ENCODE measurements around the gene TMEM270. TPM values are rescaled to one million over a fixed set of nuclear protein-coding genes. Genes with fewer than 3 reads are reported as not detected.

The TMEM270 gene
- polyA plus RNA-seq, 1 of the 3 experiments (the other 2 are of a cell fraction) = 0.71 TPM

DNA sequence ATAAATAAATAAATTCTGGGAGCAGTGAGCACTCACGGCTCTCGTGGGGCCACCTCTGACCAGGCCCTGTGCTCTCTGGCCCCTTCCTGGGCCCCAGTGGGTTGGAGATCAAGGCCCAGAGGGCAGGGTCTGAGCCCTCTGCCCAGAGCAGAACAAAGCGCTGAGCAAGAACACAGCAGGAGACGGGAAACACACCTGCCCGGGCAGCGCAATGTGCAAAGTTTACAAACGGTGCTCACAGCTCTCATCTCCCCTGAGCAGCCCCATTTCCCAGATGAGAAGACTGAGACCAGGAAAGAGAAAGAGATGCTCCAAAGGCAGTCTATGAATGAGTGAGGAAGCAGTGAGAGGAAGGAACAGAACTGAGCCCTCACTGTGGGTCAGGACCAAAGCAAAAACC lies 21.7 kb upstream of the TMEM270 start (continued):
- TF ChIP-seq EP300 (IDR thresholded peaks at IDR 0.05; ENCODE audit: borderline replicate concordance in 1 of 2, low read depth in 1 of 2, low read length in 1 of 2) = no peak
- no peak for TF ChIP-seq FOSL2 (IDR thresholded peaks at IDR 0.05; ENCODE audit: borderline replicate concordance, low read depth)
- TF ChIP-seq, protein P1, sequence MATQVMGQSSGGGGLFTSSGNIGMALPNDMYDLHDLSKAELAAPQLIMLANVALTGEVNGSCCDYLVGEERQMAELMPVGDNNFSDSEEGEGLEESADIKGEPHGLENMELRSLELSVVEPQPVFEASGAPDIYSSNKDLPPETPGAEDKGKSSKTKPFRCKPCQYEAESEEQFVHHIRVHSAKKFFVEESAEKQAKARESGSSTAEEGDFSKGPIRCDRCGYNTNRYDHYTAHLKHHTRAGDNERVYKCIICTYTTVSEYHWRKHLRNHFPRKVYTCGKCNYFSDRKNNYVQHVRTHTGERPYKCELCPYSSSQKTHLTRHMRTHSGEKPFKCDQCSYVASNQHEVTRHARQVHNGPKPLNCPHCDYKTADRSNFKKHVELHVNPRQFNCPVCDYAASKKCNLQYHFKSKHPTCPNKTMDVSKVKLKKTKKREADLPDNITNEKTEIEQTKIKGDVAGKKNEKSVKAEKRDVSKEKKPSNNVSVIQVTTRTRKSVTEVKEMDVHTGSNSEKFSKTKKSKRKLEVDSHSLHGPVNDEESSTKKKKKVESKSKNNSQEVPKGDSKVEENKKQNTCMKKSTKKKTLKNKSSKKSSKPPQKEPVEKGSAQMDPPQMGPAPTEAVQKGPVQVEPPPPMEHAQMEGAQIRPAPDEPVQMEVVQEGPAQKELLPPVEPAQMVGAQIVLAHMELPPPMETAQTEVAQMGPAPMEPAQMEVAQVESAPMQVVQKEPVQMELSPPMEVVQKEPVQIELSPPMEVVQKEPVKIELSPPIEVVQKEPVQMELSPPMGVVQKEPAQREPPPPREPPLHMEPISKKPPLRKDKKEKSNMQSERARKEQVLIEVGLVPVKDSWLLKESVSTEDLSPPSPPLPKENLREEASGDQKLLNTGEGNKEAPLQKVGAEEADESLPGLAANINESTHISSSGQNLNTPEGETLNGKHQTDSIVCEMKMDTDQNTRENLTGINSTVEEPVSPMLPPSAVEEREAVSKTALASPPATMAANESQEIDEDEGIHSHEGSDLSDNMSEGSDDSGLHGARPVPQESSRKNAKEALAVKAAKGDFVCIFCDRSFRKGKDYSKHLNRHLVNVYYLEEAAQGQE (IDR thresholded peaks at IDR 0.05; ENCODE audit: low read depth, low read length) = no peak
- TF ChIP-seq CHD2 (IDR thresholded peaks at IDR 0.05; ENCODE audit: low read length, partially characterized antibody) = no peak
- no peak for TF ChIP-seq FOXJ3 (CRISPR knock-in tag; IDR thresholded peaks at IDR 0.05)

DNA sequence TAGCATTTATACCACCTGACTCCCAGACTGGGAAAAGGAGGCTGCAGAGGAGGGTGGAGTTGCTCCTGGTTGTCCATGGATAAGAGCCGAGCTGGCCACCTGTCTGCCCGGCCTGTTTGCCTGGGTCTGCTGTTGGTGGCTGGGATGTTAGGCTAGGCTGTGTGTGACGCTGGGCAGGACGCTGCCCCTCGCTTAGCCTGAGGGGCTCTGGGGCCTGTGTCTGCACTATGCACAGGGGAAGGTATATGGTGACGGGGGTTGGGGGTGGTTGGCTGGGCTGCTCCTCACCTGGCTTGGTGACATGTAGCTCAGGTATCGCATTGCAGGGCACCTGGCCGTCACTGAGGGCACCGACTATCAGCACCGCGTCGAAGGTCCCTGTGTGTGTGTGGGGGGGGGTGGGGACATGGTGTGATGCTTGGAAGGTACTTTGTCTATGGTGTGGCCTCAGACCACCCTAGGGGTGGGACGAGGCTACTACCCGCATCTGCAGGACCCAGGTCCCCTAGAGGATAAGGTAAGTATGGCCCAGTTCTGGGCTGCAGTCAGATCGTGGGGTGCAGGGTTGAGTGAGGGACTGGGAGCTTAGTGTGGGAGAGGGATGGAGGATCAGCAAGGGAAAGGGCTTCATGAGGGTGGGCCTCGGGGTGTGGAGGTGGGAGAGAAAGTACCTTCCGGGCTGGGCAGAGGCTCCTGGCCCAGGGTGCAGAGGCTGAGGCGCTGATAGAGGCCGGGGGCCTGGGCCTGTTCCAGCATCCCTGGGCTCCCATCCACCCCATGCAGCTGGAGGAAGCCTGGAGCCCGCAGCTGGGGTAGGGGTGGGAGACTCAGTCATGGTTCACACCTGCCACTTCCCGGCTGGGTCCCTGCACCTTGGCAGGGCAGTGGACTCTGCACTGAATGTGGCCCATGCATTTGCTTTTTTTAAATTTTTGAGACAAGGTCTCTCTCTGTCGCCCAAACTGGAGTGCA lies 20.9 kb upstream of the TMEM270 start:
- no peak overlapping the region for H2AFZ ChIP-seq (ENCODE audit: low read depth)
- no peaks in the 10 kb centered on the region for H4K20me1 ChIP-seq (ENCODE audit: insufficient read depth)
- H3K27ac ChIP-seq (ENCODE audit: low read depth in 2 of 2, low read length in 1 of 2) = no peak overlapping the region
- H3K4me1 ChIP-seq (ENCODE audit: control insufficient read depth in 1 of 2, insufficient read depth in 2 of 2, low read depth in 1 of 2, low read length in 1 of 2) = peaks cover 0 to 8% of the 10 kb centered on the region in 2 experiments; a peak in 1 of 4 replicates
- 96% methylated on average over 12 of the region's 22 CpGs for WGBS (ENCODE audit: low lambda C conversion rate)
- peaks cover 11% of the 10 kb centered on the region for H3F3A ChIP-seq (replicated peaks; ENCODE audit: insufficient read depth)
- TF ChIP-seq, protein P2, sequence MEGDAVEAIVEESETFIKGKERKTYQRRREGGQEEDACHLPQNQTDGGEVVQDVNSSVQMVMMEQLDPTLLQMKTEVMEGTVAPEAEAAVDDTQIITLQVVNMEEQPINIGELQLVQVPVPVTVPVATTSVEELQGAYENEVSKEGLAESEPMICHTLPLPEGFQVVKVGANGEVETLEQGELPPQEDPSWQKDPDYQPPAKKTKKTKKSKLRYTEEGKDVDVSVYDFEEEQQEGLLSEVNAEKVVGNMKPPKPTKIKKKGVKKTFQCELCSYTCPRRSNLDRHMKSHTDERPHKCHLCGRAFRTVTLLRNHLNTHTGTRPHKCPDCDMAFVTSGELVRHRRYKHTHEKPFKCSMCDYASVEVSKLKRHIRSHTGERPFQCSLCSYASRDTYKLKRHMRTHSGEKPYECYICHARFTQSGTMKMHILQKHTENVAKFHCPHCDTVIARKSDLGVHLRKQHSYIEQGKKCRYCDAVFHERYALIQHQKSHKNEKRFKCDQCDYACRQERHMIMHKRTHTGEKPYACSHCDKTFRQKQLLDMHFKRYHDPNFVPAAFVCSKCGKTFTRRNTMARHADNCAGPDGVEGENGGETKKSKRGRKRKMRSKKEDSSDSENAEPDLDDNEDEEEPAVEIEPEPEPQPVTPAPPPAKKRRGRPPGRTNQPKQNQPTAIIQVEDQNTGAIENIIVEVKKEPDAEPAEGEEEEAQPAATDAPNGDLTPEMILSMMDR (IDR thresholded peaks at IDR 0.05) = peak; percentile 23; the same call in 1 of the 2 replicates
- TF ChIP-seq EP300 (IDR thresholded peaks at IDR 0.05; ENCODE audit: borderline replicate concordance in 1 of 2, low read depth in 1 of 2, low read length in 1 of 2) = no peak
- CTCF ChIA-PET = interaction anchor here (1.0 to 11.5 kb wide), 7 partner anchors 11 to 367 kb away, joined by 3 to 80 read pairs (median 4); no protein-coding TSS in a partner anchor
- no peaks in the 10 kb centered on the region for H3K27me3 ChIP-seq (ENCODE audit: insufficient read depth)
- no peak overlapping the region for H3K4me3 ChIP-seq (ENCODE audit: low read depth in 2 of 2, low read length in 1 of 2)
- peaks cover 4% of the 10 kb centered on the region; the same call in 1 of the 2 replicates for H3K79me2 ChIP-seq (ENCODE audit: insufficient read depth)
- no peaks in the 10 kb centered on the region for H3K9me2 ChIP-seq
- POLR2A ChIA-PET = interaction anchor here (1.0 to 3.0 kb wide), 3 partner anchors 11 to 101 kb away, joined by 3 to 10 read pairs (median 5); partner anchors contain the start of gene ABHD11
- H3K9ac ChIP-seq = no peak overlapping the region
- H3K36me3 ChIP-seq (replicated peaks in 1 of 2; ENCODE audit: control insufficient read depth in 1 of 2, insufficient read depth in 2 of 2, low read length in 1 of 2) = no peaks in the 10 kb centered on the region
- H3K4me2 ChIP-seq = no peak overlapping the region
- peak; percentile 72 for DNase-seq
- H3K9me3 ChIP-seq = no peaks in the 10 kb centered on the region

Measured in SK-N-SH (cell line).